Activated naive CD8-positive, alpha-beta T cell treated with anti-CD3 and anti-CD28 coated beads, Interleukin-2, amount 50 U/mL, for 24 hours (primary cell): ENCODE results near the gene PCMT1.

ENCODE experiments used
- ATAC-seq: fragments of 150-1000 bp; cut with Tn5 transposase; one replicate; pipeline ENCODE4 v1.10.0; 2021
- DNase-seq: peaks from one replicate; pipeline ENCODE4 v3.0.0; 2021
- H3K27ac Mint-ChIP-seq: one replicate; pipeline ENCODE4 v1.8.0; 2021; ENCODE audit warnings: mild to moderate bottlenecking, mixed read lengths
- H3K27me3 Mint-ChIP-seq: one replicate; pipeline ENCODE4 v1.8.0; 2021; ENCODE audit warnings: mixed read lengths
- H3K36me3 Mint-ChIP-seq: one replicate; pipeline ENCODE4 v1.8.0; 2021; ENCODE audit warnings: low read depth, mixed read lengths
- H3K4me1 Mint-ChIP-seq: one replicate; pipeline ENCODE4 v1.8.0; 2021; ENCODE audit warnings: mixed read lengths
- H3K4me3 Mint-ChIP-seq: one replicate; pipeline ENCODE4 v1.8.0; 2021; ENCODE audit warnings: mild to moderate bottlenecking, moderate library complexity, mixed read lengths
- H3K9me3 Mint-ChIP-seq: one replicate; pipeline ENCODE4 v1.8.0; 2021; ENCODE audit warnings: mixed read lengths

PCMT1 gene

DNA sequence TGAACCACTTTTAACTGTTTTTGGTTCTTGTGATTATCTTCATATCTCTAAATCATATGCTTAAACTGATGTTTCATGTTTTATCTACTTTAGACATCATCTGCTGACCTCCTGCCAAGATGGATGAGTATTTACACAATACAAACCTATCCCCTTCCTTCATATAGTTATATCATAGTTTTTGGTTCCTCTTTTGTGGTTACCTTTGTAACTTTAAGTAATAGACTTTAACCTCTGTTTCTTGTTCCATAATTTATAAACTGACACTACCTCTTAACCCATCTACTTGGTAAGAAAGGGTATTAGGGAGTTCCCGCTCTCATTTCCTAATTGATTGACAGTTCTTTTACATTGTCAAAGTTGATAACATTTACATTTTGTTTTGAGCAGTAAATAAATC is 11.9 kb downstream of the PCMT1 start:
- H3K27me3 Mint-ChIP-seq: no peaks in the 10 kb centered on the region
- peaks cover 30% of the 10 kb centered on the region for H3K36me3 Mint-ChIP-seq
- peaks cover 5% of the 10 kb centered on the region for H3K9me3 Mint-ChIP-seq
- no peak for DNase-seq
- no peak overlapping the region for H3K27ac Mint-ChIP-seq
- peaks cover 15% of the 10 kb centered on the region for H3K4me1 Mint-ChIP-seq
- no peak for ATAC-seq
- no peak overlapping the region for H3K4me3 Mint-ChIP-seq

DNA sequence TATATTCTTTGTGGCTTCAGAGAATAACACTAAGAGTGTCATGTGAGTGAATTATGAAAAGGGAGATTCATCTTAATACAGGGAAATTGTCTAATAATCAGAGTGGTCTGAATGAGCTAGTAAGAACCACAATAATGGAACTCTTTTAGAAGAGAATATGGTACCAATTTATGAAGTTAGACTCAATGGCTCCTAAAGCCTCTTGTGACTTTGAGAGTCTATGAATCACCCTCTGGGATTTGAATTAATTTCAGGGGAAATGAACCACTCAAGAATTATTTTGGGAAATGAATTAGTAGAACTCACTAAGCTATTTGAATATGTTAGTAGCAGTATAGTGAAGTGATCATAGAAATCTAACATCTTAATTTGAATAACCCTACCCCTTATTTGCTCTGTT is 14.3 kb downstream of the PCMT1 start:
- Mint-ChIP-seq H3K27me3 (no peaks in the 10 kb centered on the region), H3K27ac (no peak overlapping the region), H3K4me3 (no peak overlapping the region), H3K4me1 (peaks cover 17% of the 10 kb centered on the region), H3K36me3 (peaks cover 41% of the 10 kb centered on the region), H3K9me3 (peaks cover 9% of the 10 kb centered on the region)
- DNase-seq (no peak), ATAC-seq (no peak)

DNA sequence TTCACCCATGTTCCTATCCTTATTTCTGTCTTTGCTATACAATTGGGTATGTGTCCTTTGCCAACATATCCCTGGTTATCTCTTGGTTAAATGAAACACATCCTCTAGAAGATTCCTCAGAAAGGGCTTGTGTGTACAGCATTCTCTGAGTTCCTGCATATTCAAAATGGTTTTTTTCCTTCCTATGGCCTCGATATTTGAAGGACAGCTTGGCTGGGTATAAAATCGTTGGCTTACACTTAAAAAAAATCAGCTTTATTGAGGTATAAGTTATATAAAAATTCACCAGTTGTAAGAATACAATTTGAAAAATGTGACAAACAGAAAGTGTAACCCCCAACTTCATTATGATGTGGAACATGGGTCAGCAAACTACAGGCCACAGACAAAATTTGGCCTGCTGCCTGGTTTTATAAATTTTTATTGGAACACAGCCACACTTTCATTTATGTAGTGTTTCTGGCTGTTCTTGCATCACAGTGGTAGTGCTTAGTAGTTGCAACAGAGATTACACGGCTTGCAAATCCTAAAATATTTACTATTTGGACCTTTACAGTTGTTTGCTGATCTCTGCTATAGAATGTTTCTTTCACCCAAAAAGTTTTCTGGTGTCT is 16.7 kb downstream of the PCMT1 start:
- peaks cover 40% of the 10 kb centered on the region for H3K36me3 Mint-ChIP-seq
- H3K4me3 Mint-ChIP-seq: no peak overlapping the region
- no peak overlapping the region for H3K27ac Mint-ChIP-seq
- H3K4me1 Mint-ChIP-seq: peaks cover 17% of the 10 kb centered on the region
- no peak for DNase-seq
- H3K9me3 Mint-ChIP-seq: peaks cover 9% of the 10 kb centered on the region
- no peaks in the 10 kb centered on the region for H3K27me3 Mint-ChIP-seq
- ATAC-seq: no peak

DNA sequence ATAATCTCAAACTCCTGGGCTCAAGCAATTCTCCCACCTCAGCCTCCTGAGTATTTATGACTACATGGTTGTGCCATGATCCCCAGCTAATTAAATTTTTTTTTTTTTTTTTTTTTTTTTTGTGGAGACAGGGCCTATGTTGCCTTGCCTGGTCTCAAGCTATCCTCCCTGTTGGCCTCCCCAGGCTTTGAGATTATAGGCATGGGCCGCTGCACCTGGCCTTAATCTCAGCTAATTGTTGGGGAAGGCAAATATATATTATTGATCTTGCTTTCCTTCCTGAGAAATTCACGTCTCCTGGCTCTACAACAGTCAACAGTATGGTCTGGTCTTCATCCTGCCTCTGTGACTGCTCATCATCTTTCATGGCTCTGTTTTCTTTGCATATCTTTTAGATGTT is 20.1 kb downstream of the PCMT1 start:
- H3K27ac Mint-ChIP-seq: no peak overlapping the region

DNA sequence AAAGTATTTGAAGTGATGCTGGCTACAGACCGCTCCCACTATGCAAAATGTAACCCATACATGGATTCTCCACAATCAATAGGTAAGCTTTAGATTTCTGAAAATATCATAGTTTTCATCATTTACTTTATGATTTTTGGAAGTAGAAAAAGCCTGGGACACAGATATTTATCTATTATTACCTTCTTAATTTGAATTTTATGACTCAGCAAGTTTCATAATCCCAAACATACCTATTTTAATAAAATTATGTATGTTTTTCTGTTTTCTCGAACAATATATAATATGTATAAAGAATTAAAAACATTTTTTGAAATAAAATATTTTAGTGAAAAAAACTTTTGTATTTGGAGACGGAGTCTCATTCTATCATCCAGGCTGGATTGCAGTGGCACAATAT is 21.6 kb downstream of the PCMT1 start:
- Mint-ChIP-seq H3K27me3 (no peaks in the 10 kb centered on the region), H3K9me3 (peaks cover 4% of the 10 kb centered on the region), H3K4me3 (no peak overlapping the region), H3K36me3 (peaks cover 43% of the 10 kb centered on the region), H3K27ac (no peak overlapping the region), H3K4me1 (peaks cover 5% of the 10 kb centered on the region)
- DNase-seq (no peak), ATAC-seq (no peak)

More for the DNA sequence above, 20.1 kb downstream of the PCMT1 start:
- Mint-ChIP-seq H3K4me1 (peaks cover 5% of the 10 kb centered on the region), H3K36me3 (peaks cover 44% of the 10 kb centered on the region), H3K27me3 (no peaks in the 10 kb centered on the region), H3K9me3 (peaks cover 9% of the 10 kb centered on the region), H3K4me3 (no peak overlapping the region)
- ATAC-seq (no peak), DNase-seq (no peak)

DNA sequence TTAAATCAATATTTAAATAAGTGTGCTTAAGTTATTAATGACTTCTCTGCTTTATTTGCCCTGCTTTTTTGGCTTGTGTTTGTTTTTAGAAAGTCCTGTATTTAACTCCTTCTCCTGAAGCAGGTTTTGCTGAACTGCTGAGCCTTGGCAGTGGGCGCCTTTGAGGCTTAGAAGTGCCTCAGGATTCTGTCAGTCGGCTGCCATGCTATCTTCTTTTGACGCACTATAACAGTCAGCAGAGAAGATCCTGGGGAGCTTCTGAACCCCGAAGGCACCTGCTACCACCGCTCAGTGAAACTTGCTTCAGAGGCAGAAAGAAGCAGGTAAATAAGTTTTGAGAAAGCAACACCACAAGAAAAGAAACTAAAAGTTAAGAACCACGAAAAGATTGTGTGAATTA is 22.4 kb downstream of the PCMT1 start:
- no peak for ATAC-seq
- Mint-ChIP-seq H3K4me3 (no peak overlapping the region), H3K27ac (no peak overlapping the region), H3K27me3 (no peaks in the 10 kb centered on the region), H3K36me3 (peaks cover 43% of the 10 kb centered on the region), H3K4me1 (peaks cover 5% of the 10 kb centered on the region), H3K9me3 (no peaks in the 10 kb centered on the region)
- no peak for DNase-seq

DNA sequence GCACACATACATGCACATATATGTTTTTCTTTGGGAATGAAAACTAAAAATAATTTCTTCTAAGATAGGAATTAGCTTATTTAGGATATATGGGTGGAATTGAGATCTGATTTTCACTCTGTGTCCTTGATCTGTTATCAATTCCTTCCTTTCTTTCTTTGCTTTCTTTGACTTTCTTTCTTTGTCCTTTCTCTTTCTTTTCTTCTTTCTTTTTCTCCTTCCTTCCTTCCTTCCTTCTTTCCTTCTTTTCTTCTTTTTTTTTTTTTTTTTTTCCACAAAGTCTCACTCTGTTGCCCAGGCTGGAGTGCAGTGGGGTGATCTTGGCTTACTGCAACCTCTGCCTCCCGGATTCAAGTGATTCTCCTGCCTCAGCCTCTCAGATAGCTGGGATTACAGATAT is 28.1 kb downstream of the PCMT1 start:
- H3K4me1 Mint-ChIP-seq: no peaks in the 10 kb centered on the region
- no peaks in the 10 kb centered on the region for H3K9me3 Mint-ChIP-seq
- ATAC-seq (no peak), DNase-seq (no peak)
- no peak overlapping the region for H3K4me3 Mint-ChIP-seq
- no peaks in the 10 kb centered on the region for H3K27me3 Mint-ChIP-seq
- H3K27ac Mint-ChIP-seq: no peak overlapping the region
- H3K36me3 Mint-ChIP-seq: peaks cover 35% of the 10 kb centered on the region

DNA sequence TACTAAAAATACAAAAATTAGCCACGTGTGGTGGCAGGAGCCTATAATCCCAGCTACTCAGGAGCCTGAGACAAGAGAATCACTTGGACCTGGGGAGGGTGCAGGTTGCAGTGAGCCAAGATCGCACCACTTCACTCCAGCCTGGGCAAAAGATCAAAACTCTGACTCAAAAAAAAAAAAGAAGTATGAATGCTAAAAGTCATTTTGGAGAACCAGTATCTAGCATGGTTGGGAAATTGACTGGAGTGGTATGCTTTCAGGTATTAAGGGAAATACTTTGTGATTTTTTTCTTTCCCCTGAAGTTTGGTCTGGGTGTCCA is 30.1 kb downstream of the PCMT1 start:
- Mint-ChIP-seq H3K36me3 (peaks cover 33% of the 10 kb centered on the region), H3K27ac (no peak overlapping the region), H3K27me3 (no peaks in the 10 kb centered on the region), H3K4me3 (no peak overlapping the region), H3K9me3 (no peaks in the 10 kb centered on the region), H3K4me1 (no peaks in the 10 kb centered on the region)
- DNase-seq (no peak), ATAC-seq (no peak)

DNA sequence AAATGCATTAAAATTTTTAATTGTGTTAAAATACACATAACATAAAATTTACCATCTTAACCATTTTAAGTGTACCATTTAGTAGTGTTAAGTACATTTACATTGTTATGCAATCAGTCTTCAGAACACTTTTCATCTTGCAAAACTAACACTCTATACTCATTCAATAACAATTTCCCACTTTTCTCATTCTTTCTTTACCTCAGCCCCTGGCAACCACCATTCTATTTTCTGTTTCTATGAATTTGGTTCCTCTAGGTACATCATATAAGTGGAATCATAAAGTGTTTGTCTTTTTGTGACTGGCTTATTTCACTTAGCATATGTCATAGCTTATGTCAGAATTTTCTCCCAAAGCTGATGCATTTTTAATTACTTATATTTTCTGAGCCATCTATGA is 32.2 kb downstream of the PCMT1 start:
- DNase-seq: no peak
- Mint-ChIP-seq H3K9me3 (no peaks in the 10 kb centered on the region), H3K4me3 (no peak overlapping the region), H3K4me1 (no peaks in the 10 kb centered on the region), H3K27me3 (no peaks in the 10 kb centered on the region), H3K36me3 (peaks cover 24% of the 10 kb centered on the region), H3K27ac (no peak overlapping the region)
- no peak for ATAC-seq

DNA sequence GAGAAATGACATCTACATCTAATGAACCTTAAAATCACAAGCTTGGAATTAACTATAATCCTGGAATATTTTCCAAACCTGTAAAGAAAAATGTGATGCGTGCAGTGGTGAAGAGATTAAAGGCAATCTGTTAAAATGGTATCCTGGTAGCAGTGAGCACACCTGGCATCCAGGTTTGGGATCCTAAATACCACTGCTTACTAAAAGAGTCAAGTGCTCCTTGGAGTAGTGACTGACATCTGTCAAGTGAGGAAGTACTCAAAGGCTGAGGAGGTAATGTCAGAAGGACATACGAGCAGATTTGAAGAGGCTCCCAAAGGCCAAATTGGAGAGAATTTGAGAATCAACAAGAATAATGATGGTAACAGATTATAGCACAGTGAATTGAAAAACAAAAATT is 32.8 kb downstream of the PCMT1 start:
- DNase-seq (no peak), ATAC-seq (no peak)
- H3K36me3 Mint-ChIP-seq: peaks cover 20% of the 10 kb centered on the region
- no peak overlapping the region for H3K27ac Mint-ChIP-seq
- no peaks in the 10 kb centered on the region for H3K27me3 Mint-ChIP-seq
- no peaks in the 10 kb centered on the region for H3K4me1 Mint-ChIP-seq
- H3K9me3 Mint-ChIP-seq: no peaks in the 10 kb centered on the region
- H3K4me3 Mint-ChIP-seq: no peak overlapping the region

DNA sequence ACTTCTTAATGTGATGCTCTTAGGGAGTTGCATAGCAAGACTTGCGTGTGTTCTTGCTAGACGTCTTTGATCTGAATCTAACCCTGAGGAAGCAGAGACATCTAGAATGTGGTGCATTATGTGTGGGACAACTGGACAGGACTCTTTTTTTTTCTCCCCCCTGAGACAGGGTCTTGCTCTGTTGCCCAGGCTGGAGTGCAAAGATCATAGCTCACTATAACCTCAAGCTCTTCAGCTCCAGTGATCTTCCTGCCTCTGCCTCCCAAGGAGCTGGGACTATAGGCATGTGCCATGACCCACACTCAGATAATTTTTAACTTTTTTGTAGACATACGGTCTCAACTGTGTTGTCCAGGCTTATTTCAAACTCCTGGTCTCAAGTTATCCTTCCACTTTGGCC is 34.0 kb downstream of the PCMT1 start:
- Mint-ChIP-seq H3K9me3 (no peaks in the 10 kb centered on the region), H3K4me3 (no peak overlapping the region), H3K4me1 (no peaks in the 10 kb centered on the region), H3K27me3 (no peaks in the 10 kb centered on the region), H3K27ac (no peak overlapping the region), H3K36me3 (peaks cover 23% of the 10 kb centered on the region)
- DNase-seq (no peak), ATAC-seq (no peak)

DNA sequence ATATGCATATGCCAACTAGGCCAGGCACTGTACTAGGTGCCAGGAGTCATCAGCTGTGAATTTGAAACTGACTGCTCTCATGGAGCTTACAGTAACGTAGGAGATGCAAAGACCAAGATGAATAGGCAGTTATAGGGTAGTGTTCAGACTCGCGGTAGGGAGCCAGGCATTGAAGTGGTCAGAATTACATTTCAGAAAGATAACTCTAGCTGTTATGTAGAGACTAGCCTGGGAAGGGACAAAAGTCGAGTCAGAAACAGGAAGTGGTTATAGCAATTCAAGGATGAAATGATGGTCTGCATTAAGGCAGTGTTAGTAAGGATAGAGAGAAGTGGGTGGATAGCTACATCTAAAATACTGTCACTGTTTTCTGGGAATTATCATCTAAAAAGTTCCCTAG is 56.6 kb downstream of the PCMT1 start:
- DNase-seq (no peak), ATAC-seq (peak; percentile 15)
- H3K27ac Mint-ChIP-seq: peak overlapping the region; percentile 7
- no peaks in the 10 kb centered on the region for H3K9me3 Mint-ChIP-seq
- H3K4me3 Mint-ChIP-seq: no peak overlapping the region
- H3K4me1 Mint-ChIP-seq: peaks cover 5% of the 10 kb centered on the region
- H3K27me3 Mint-ChIP-seq: no peaks in the 10 kb centered on the region
- peaks cover 21% of the 10 kb centered on the region for H3K36me3 Mint-ChIP-seq

DNA sequence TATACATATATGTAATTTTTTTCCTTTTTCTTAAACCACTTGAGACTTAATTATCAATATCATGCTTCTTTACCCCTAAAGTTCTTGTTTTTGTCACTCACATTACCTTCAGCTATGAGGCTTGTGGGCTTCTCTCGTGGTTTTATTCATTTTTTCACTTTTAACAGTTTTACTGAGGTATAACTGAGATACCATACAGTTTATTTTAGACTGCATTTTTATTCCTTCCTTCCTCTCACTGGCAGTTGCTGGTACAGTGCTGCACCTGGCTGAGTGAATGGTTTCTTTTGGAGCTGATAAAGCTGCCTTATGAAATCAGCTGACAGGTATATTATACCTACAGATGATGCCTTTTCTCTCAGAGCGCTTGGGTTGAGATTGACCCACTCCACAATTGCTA is 60.3 kb downstream of the PCMT1 start:
- no peak for DNase-seq
- ATAC-seq: no peak

DNA sequence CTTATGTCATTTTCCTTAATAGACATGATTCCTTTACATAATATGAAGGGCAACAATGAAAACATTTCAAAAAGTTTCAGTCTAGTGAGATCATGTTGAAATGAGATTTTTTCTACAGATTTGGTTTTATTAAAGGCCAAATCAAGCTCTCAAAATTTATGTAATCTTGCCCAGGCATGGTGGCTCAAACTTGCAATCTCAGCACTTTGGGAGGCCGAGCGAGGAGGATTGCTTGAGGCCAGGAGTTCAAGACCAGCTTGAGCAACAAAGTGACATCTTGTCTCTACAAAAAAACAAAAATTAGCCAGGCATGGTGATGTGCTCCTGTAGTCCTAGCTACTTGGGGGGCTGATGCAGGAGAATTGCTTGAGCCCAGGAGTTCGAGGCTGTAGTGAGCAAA is 63.8 kb downstream of the PCMT1 start:
- no peak overlapping the region for H3K27ac Mint-ChIP-seq
- no peaks in the 10 kb centered on the region for H3K4me1 Mint-ChIP-seq
- DNase-seq: no peak
- no peaks in the 10 kb centered on the region for H3K27me3 Mint-ChIP-seq
- peaks cover 14% of the 10 kb centered on the region for H3K36me3 Mint-ChIP-seq
- no peaks in the 10 kb centered on the region for H3K9me3 Mint-ChIP-seq
- no peak overlapping the region for H3K4me3 Mint-ChIP-seq
- no peak for ATAC-seq

More for the DNA sequence above, 60.3 kb downstream of the PCMT1 start:
- Mint-ChIP-seq H3K4me3 (no peak overlapping the region), H3K36me3 (peaks cover 21% of the 10 kb centered on the region), H3K4me1 (peaks cover 5% of the 10 kb centered on the region), H3K27me3 (no peaks in the 10 kb centered on the region), H3K9me3 (no peaks in the 10 kb centered on the region), H3K27ac (no peak overlapping the region)

DNA sequence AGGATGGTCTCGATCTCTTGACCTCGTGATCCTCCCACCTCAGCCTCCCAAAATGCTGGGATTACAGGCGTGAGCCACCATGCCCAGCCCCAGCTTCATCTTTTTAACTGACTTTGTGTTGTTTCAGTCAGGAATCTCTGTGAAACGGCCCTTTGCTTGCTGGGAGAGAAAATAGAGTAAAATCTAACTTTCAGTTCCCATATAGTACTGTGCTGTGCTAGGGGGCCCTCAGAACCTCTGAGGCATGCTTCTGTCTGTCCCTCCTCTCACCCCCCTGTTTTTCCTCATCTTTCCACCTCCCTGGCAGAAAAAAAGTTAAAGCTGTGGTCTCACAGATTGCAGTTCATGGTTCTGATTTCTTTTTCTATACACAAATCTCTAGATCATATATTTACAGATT is 66.2 kb downstream of the PCMT1 start:
- Mint-ChIP-seq H3K9me3 (no peaks in the 10 kb centered on the region), H3K27me3 (no peaks in the 10 kb centered on the region), H3K4me3 (no peak overlapping the region), H3K4me1 (no peaks in the 10 kb centered on the region), H3K27ac (no peak overlapping the region), H3K36me3 (peaks cover 10% of the 10 kb centered on the region)
- DNase-seq: no peak
- no peak for ATAC-seq

DNA sequence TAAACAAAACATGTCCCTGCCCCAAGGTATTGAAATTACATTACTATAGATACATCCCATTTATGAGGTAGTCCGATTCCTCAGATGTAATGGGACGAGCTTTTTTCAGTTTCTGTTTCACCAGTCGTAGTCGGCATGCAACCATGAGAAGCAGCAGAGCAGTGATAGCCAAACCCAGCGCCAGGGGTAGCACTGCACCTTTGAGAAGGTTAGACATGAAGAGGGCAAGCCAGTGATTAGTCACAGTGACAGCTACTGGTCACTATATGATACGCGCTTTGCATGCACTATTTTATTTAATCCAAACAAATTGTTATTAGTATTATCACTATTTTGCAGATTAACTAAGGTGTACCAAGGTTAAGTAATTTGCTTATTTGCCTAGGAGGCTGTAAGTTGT is 71.0 kb downstream of the PCMT1 start:
- H3K9me3 Mint-ChIP-seq: no peaks in the 10 kb centered on the region
- H3K36me3 Mint-ChIP-seq: no peaks in the 10 kb centered on the region
- no peak overlapping the region for H3K27ac Mint-ChIP-seq
- H3K4me1 Mint-ChIP-seq: no peaks in the 10 kb centered on the region
- H3K27me3 Mint-ChIP-seq: no peaks in the 10 kb centered on the region
- DNase-seq (no peak), ATAC-seq (no peak)
- H3K4me3 Mint-ChIP-seq: no peak overlapping the region
